ENCODE data around the gene AVPI1. TPM values are rescaled to one million over a fixed set of nuclear protein-coding genes. Genes with fewer than 3 reads are reported as not detected.

Gene AVPI1
- total and polyA plus RNA-seq, 2 donors (not counting 3 experiments of a cell fraction or from before 2014, with no cell fraction given), result 2.4 to 3.7 TPM

DNA sequence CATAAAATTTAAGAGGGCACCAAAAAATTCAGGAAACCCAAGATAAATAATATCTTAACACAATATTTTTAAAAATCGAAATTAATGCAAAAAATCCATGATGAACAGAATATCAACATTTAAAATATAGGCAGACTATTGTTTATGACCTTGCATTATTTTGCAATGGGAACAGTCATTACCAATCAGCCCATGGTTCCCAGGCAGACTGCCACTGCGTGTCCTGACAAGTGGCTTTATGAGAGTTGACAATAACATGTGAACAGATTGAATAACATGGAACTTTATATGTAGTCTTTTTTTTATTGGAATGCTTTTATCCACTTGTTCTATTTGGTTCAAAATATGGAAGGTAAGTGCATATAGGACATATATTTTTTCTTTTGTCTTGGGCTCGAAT, 3.1 kb upstream of the AVPI1 start:
- Histone ChIP-seq H3K79me2 (ENCODE audit: control insufficient read depth, insufficient read depth, low read length) (no peaks in the 10 kb centered on the region), H2AFZ (ENCODE audit: low read depth, low read length) (no peak overlapping the region), H3K36me3 (ENCODE audit: control insufficient read depth in 2 of 2, extremely low read depth in 1 of 2, insufficient read depth in 2 of 2, low read length in 2 of 2) (no peaks in the 10 kb centered on the region), H3K27ac (ENCODE audit: insufficient read depth, low read depth, low read length) (no peak overlapping the region), H3K9me3 (replicated peaks; ENCODE audit: control insufficient read depth, insufficient read depth, low read length) (no peaks in the 10 kb centered on the region), H3K9me1 (replicated peaks; ENCODE audit: control insufficient read depth, extremely low read depth, insufficient read depth, low read length) (no peaks in the 10 kb centered on the region), H3K4me1 (ENCODE audit: control insufficient read depth, extremely low read depth, insufficient read depth, low read length) (peaks cover 16% of the 10 kb centered on the region), H3K27me3 (ENCODE audit: control insufficient read depth in 2 of 2, insufficient read depth in 2 of 2, low read length in 2 of 2) (no peaks in the 10 kb centered on the region), H3K9ac (replicated peaks; ENCODE audit: extremely low read depth, insufficient read depth, low read length) (no peak overlapping the region), H4K20me1 (replicated peaks; ENCODE audit: control insufficient read depth, extremely low read depth, insufficient read depth, low read length) (no peaks in the 10 kb centered on the region), H3K4me3 (replicated peaks in 1 of 3; ENCODE audit: insufficient read depth in 1 of 3, low read depth in 1 of 3, low read length in 3 of 3) (no peak overlapping the region), H3K4me2 (ENCODE audit: insufficient read depth, low read length) (no peak overlapping the region)
- CTCF ChIA-PET, result interaction anchor here (0.8 to 5.8 kb wide), 5 partner anchors 13 to 40 kb away, joined by 3 to 49 read pairs (median 3); no protein-coding TSS in a partner anchor
- dilution Hi-C loops (cut with MboI; ENCODE audit: extremely low pct_ligation_motif_present, low sequenced_read_pairs), result no loop called here
- intact Hi-C loops (cut with micrococcal nuclease), result no loop called here
- no peak for DNase-seq (ENCODE audit: low read depth, low spot score)
- no peak for FAIRE-seq
- POLR2A ChIA-PET, result no interaction called here
- BruUV-seq (replicated peaks), result no TSS peak
- TF ChIP-seq GATA2 (IDR thresholded peaks at IDR 0.05; ENCODE audit: insufficient read depth, insufficient read length, low read depth, low read length) (no peak), EZH2 (IDR thresholded peaks at IDR 0.05; ENCODE audit: borderline replicate concordance, low read depth, low read length, severe bottlenecking) (no peak), POLR2A (IDR thresholded peaks at IDR 0.05; ENCODE audit: low read depth, low read length) (no peak), FOS (IDR thresholded peaks at IDR 0.05; ENCODE audit: borderline replicate concordance, insufficient read depth, low read length) (no peak), MAX (IDR thresholded peaks at IDR 0.05; ENCODE audit: insufficient read depth, insufficient read length) (no peak), MYC (IDR thresholded peaks at IDR 0.05; ENCODE audit: low read depth, low read length) (no peak), JUN (IDR thresholded peaks at IDR 0.05; ENCODE audit: borderline replicate concordance, insufficient read depth, insufficient read length, low read depth) (no peak), POLR2AphosphoS5 (IDR thresholded peaks at IDR 0.05; ENCODE audit: insufficient read depth, low read depth, low read length) (no peak)
- TF ChIP-seq, protein P1, sequence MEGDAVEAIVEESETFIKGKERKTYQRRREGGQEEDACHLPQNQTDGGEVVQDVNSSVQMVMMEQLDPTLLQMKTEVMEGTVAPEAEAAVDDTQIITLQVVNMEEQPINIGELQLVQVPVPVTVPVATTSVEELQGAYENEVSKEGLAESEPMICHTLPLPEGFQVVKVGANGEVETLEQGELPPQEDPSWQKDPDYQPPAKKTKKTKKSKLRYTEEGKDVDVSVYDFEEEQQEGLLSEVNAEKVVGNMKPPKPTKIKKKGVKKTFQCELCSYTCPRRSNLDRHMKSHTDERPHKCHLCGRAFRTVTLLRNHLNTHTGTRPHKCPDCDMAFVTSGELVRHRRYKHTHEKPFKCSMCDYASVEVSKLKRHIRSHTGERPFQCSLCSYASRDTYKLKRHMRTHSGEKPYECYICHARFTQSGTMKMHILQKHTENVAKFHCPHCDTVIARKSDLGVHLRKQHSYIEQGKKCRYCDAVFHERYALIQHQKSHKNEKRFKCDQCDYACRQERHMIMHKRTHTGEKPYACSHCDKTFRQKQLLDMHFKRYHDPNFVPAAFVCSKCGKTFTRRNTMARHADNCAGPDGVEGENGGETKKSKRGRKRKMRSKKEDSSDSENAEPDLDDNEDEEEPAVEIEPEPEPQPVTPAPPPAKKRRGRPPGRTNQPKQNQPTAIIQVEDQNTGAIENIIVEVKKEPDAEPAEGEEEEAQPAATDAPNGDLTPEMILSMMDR (IDR thresholded peaks at IDR 0.05; ENCODE audit: extremely low read depth in 1 of 2, insufficient read depth in 1 of 2, low read depth in 1 of 2, low read length in 2 of 2), result no peak

All from endothelial cell of umbilical vein (primary cell).